ENCODE measurements around the gene OR2S2.
"Not testable (repeated sequence)": the region's sequence is repeated elsewhere in the genome, so short reads cannot be mapped to it uniquely, and the experiment has no call there.

Gene OR2S2

DNA sequence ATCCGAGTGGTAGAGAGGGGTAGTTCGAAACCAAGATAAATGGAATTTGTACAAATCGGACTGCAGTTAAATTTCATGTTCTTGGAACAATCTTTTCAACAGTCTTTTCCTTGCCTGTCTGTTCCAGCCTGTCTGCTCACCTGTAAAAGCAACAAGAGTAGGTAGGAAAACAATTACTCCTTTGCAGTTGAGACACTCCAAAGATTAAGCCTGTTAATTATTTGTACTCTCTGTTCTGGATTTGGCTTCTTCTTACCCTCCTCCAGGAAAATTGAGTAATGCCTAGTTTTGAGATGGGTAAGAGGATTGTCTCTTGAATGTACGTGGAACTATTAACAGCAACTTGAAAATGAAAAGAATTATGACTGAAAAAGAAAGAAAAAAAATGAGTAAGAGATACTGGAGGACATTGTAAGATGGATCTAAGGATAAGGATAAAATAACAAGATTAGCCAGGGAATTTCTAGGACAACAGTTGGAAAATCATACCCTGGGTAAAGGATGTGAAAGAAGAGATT lies 24.3 kb downstream of the OR2S2 start:
- DNase-seq (ENCODE audit: low read depth, low spot score): no peak

DNA sequence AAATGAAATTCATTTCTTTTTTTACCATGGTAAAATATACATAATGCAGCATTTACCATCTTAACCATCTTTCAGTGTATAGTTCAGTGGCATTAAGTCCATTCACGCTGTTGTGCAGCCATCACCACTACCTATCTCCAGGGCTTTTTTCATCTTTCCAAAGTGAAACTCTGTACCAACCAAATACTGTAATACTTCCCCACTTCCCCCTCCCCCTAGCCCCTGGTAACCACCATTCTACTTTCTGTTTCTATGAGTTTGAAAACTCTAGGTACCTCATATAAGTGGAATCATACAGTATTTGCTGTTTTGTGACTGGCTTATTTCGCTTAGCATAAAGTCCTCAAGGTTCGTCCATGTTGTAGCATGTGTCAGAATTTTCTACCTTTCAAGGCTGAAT lies 25.2 kb downstream of the OR2S2 start:
- DNase-seq (ENCODE audit: low read depth, low spot score): no peak

DNA sequence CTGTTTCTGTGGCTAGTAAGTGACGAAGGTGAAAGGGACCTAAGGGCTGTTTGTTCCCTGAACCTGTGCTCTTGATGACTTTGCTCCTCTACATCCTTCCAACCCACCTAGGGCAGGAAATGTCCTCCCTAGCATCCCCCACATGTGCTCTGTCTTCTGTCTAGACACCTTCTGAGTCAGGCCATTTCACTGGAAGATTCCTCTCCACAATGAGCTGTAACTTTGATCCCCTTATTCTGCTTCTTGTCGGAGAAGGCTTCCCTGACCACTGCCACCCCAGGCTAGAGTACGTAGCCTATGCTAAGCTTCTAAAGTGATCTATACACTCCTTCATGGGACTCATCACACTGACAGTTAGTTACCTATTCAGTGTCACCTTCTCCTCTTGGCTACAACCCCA lies 27.0 kb downstream of the OR2S2 start:
- no peak for DNase-seq (ENCODE audit: low read depth, low spot score)

DNA sequence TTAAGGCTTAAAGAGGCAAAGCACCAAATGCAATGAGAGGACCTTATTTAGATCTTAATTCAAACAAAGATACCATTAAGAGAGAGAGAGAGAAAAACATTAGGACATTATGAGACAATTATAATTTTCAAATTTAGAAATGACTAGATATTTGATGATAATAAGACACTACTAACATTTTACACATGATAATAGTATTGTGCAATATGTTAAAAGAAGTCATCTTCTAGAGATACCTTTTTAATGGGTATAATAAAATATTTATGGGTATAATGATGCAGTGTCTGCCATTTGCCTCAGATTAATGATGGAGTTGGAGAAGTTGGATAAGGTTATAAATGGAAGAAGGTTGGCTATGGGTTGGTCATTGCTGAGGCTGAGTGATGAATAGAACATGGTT lies 27.4 kb downstream of the OR2S2 start:
- DNase-seq (ENCODE audit: low read depth, low spot score): no peak

DNA sequence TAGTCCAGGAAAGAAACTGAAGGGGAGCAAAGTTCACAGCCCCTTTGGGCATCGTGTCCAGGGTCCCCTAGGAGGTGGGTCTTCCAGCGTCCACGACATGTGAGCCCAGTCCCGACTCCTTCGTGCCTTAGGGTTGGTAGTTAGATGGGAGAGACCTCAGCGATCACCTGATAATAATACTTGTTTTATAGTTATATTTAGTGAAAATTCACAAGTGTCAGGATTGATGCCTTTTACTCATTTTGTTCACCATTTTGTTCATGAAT lies 28.6 kb downstream of the OR2S2 start:
- no peak for DNase-seq (ENCODE audit: low read depth, low spot score)

DNA sequence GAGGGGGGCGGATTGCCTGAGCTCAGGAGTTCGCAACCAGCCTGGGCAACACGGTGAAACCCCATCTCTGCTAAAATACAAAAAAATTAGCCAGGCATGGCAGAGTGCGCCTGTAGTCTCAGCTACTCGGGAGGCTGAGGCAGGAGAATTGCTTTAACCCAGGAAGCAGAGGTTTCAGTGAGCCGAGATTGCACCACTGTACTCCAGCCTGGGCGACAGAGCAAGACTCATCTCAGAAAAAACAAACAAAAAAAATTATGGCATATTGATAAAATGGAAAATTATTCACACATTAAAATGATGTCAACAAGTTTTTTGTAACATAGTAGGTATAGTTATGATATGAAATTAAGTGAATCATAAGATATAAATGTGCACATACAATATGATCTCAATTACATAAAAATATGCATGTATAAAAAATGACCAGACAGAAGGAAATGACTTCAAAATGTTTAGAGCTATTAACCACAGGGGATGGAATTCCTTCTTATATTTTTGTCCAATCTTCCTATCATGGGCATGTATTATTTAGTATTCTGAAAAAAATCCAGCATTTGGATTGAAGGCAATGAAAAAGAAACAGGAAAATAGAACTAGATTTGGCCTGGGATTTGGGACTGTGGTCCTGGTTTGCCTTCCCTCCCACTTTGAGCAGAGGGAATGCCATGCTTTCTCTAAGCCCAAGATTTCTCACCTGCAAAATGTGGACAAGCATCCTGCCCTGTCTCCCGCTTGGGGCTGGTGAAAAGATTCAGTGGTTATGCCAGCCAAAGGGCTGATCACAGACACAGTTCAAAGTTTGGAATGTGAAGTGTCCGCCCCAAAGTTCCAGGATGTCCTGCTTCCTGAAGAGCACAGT lies 29.1 kb downstream of the OR2S2 start:
- no peak for DNase-seq (ENCODE audit: low read depth, low spot score)

DNA sequence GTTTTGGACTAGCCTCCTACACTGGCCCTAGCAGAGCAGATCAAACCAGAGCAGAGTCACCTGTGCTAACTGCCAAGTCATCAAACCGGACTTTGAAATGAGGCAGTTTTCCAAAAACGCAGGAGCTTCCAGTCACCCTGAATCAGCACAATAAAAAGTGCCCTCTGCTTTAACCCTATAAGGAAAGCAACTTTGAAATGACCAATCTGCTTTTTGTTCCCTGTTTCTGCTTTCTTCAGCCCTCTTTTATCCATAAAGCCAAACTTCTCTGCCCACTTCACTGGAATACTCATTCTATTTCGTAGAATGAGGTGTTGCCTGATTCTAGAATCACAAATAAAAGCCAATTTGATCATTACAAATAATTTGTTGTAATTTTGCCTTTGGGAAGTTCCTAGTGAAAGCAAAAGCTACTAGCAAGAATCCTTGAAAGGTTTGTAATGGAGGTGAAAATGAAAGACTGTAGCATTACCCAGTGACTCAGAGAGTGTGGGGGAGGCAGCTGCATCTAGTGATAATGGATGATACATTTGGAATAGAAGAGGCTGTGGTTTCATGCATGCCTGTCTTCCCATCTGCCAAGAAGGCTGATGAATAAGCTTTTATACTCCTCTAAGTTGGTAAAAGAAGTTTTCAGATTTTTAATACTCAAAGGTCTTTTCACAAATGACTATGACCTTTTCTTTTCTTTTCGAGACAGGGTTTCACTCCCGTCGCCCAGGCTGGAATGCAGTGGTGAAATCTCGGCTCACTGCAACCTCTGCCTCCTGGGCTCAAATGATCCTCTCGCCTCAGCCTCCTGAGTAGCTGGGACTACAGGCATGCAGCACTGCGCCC lies 33.8 kb downstream of the OR2S2 start:
- no peak for DNase-seq (ENCODE audit: low read depth, low spot score)

DNA sequence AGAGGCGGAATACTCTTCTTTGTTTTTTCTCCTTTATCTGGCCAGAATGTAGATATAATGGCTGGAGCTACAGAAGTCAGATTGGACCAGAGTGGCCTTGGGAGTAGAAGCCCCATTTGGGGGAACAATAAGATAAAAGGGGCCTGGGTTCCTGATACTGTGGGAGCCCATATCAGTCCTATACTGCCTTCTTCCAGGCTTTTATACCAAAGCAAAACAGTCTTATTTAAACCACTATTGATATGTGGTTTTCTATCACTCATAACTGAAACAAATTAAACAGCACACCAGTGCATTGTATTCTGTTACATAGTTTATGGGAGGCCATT lies 34.4 kb downstream of the OR2S2 start:
- no peak for DNase-seq (ENCODE audit: low read depth, low spot score)

DNA sequence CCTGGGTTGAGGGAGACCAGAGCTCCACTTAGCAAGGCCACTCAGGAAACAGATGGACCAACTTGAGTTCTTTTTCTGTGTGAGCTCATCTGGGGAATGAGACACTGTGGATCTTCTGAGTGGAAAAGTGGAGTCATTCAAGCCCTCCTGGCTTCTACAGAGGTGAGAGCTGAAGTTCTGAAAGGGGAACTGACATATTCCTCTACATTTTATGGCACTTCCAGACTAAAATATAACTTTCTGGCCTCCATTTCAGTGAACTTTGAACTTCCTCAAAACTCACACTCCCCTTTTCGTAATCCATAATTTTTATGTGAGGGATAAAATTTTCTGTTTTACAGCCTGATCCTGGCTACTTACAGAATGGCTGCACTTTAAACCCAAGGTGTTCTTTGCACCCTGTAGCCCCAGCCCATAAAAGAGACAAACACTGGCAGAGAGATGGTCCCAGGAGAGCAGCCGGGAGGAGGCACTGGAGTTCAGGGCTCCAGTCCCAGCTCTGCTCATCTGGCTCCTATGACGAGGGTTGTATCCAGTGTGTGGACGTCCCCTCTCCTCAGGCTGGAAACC lies 37.8 kb downstream of the OR2S2 start:
- no peak for DNase-seq (ENCODE audit: low read depth, low spot score)

DNA sequence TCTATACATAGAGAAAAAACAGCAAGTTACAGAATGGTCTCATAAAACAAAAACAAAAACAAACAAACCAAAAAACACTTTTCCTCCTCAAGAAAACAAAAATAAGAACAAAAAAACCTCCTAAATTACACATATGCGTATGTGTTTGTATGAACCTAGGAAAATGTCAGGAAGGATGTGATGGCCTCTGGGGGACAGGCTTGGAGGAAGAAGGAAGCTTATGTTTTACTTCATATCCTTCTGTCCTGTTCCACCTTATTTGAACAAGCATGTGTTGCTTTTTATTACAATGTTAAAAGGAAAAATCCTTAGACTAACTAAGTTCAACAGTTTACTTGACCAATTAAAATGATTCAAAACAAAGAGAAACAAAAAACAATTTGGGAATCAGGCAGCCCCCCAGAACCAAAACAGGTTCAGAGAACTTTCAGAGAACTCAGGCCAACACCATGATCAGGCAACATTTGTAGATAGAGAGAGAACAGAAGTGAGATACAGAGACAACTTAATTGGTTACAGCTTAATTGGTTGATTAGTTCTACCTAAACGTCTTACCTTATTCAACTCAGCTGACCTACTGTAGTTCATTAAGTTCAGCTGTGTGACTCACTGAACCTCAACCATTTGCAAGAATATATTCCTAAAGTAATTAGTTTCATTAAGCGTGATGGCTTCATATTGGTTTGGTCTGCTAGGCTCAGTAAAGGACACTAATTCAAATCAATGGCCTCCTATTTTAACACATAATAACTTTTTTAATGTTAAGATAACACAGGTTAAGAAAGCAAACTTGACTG lies 38.5 kb downstream of the OR2S2 start:
- DNase-seq (ENCODE audit: low read depth, low spot score): no peak

DNA sequence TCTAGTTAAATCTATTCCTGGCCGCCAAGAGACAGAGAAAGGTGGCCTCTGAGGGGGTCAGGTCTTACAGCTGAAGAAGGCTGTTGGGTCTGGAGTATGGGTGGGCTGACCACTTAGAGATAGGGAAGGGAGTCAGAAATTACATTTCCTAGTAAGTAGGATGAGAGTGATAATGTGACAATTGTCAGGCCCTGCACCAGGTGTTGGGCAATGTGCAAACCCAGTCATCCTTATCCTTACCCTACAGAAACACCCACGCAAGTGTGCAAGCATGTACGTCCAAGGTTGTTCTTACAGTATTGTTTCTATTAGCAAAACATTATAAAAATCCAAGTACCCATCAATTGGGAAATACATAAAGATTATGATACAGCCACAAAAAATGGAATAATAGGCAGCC lies 39.2 kb downstream of the OR2S2 start:
- DNase-seq (ENCODE audit: low read depth, low spot score): no peak

DNA sequence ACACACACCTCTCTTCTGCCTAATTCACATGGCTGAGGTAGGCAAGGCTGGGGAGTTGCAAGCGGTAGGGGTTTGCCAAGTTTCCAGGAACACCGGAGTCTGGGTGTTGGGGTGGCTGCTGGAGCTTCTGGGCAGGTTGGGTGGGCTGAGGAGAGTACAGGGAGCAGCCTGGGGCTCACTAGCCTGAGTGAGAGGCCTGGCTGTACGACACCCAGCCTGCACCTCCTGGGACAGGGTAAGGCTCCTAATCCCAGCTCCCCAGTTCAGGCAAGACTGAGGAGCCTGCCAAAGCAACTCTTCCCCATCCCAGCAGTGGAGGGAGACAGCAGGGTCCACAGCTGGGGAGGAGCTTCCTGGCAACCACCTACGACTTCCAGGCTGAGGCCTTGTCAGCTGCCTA lies 40.7 kb downstream of the OR2S2 start:
- DNase-seq (ENCODE audit: low read depth, low spot score): no peak

DNA sequence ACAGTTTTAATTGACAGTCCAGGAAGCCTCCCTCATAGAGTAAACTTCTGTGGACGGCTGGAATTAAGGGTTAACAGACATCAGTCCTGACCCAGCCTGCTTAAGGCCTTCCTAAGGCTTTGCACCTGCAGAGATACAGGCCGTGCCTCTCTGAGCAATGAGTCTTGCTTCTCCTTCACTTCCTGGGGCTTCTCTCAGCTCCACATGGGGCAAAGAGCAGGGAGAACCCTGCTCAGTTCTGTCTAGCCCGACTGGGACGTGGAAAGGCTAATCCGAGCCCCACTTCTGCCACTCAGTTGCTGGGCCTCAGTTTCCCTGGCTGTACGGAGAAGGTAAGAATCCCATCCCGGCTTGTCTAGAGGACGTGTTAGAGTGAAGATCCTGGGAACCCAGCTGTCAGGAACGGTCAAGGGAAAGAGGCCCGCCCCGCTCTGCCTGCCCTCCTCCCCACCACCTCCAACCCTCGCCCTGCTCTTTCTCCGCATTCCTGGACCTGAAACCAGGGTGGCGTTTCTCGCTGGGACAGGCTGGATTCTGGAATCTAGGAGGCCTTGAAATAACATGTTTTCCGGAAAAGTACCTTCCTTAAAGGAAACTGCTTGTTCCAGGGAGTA lies 42.2 kb downstream of the OR2S2 start:
- no peak for DNase-seq (ENCODE audit: low read depth, low spot score)

DNA sequence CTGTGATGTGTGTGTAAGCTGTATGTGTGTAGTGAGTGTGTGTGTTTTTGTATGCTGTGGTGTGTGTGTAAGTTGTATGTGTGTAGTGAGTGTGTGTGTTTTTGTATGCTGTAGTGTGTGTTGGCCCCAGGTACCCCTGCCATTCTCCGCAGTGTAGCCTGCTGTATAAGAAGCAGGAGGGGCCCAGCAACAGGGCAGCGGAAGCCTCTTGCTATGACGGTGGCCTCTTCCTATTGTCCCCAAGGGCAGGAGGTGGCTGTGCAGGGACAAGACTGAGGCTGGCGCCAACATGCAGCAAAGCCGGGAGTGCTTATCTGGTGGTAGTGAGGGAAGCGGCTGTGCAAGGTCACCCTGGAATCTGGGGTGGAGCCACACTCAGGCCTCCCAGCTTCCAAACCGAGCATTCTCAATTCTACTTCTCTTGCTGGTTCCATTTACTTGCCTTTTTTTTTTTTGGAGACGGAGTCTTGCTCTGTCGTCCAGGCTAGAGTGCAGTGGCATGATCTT lies 43.6 kb downstream of the OR2S2 start:
- DNase-seq (ENCODE audit: low read depth, low spot score): no peak

DNA sequence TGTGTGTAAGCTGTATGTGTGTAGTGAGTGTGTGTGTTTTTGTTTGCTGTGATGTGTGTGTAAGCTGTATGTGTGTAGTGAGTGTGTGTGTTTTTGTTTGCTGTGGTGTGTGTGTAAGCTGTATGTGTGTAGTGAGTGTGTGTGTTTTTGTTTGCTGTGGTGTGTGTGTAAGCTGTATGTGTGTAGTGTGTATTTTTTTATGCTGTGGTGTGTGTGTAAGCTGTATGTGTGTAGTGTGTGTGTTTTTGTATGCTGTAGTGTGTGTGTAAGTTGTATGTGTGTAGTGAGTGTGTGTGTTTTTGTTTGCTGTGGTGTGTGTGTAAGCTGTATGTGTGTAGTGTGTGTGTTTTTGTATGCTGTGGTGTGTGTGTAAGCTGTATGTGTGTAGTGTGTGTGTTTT lies 44.5 kb downstream of the OR2S2 start:
- DNase-seq (ENCODE audit: low read depth, low spot score): not testable (repeated sequence)

DNA sequence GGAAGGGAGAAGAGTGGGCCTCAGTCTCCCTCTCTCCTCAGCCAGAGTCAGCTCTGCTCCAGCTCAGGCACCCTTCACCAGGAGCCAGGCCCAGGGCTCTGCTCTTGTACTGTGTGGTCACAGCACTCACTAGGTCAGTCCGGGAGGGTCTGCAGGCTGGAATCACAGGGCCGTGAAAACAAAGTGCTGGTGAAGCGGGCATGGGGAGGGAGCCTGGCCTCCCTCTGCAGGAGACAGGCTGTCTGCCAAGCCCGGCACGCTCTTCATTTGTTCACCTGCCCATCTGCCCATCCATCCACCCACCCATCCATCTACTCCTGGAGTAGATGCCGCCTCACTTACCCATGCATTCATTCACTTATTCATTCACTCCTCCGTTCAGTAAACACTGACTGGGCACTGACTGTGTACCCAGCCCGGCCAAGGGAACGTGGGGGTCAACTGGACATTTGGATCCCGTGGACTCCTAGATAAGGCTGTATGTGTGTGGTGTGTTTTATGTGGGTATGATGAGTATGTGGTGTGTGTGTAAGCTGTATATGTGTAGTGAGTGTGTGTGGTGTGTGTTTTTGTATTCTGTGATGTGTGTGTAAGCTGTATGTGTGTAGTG lies 45.1 kb downstream of the OR2S2 start:
- no peak for DNase-seq (ENCODE audit: low read depth, low spot score)

DNA sequence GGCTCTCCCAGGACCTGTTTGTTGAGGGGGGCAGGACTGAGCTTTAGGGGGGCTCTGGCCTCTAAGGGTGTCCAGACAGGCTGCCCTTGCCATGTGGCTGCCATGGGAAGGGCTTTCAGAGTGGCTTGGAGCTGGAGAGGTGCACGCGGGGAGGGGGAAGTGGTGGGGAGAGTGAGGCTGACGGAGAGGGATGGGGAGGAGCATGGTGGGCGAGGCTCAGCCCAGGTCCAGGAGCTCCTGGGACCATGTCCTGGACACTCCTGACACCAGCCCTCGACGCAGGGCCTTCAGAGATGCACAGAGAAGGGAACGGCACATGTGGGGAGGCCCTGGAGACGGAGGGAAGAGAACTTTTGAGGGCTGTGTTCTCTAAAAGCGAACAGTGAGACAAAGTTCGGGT lies 46.3 kb downstream of the OR2S2 start:
- DNase-seq (ENCODE audit: low read depth, low spot score): no peak

DNA sequence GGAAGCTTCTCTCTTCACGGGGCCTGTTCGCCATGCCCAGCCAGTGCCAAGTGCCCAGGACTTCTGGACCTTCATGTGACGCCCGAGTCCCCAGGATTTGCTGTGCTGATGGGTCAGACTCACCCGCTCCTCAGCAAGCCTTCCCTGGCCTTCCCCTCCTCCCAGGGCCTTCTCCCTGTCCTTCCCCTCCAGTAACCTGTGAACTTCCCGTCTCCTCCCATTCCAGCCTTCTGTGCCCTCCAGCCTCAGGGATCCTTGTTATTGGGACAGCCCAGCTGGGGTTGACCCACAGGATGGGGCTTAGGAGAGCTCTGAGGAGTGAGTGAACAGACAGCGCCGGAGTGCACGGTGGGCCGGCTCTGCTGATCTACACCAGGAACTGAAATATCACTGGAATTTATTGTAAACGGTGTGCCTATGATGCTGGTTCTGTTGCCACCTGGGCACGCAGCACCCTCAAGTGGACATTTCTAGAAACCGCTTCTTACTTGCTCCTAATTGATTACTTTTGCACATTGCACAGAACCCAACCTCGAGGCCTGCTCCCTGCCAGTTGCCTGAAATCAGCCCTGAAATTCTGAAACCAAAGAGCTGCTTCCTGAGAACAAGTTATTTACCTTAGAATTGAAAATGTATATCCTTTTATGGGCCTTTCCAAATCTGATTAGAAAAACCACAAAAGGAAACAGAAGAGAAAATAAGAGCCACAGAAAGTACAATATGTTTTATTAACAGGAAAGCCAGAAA lies 47.2 kb downstream of the OR2S2 start:
- no peak for DNase-seq (ENCODE audit: low read depth, low spot score)

DNA sequence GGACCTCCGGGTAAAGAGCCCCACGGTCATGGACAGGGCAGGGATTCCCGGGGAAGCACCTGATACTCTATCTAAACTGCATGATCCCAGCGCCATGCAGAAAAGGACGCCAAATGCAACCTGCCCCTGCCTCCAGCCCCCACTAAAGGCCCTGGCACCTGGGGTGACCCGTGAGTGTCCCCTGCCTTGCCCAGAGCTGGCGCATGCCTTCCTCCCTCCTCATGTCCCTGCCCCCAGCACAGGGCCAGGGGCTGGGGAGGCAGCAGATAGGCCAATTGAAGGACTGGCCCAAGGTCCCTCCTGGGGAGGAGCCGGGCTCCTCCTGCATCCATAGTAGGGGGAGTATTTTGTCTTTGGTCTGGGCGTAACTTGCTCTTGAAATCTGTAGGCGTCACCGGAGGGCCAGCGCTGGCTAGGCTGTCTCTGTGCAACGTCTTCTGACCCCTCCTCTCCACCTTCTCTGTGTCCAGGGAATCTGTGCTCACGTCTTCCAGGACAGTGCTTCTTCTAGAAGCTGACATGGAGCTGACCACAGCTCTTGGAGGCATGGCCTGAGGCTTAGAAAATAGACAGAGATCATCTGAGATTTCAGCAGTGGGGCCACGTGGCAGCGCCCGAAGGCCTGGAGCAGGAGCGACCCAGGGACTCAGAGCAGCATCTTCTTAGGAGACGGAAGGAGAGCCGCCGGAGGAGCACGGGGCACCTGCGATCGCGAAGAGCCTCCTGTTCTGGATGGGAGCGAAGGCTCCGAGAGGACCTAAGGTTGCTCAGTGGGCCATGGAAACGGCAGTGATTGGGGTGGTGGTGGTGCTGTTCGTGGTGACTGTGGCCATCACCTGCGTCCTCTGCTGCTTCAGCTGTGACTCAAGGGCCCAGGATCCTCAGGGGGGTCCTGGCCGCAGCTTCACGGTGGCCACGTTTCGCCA lies 48.0 kb downstream of the OR2S2 start:
- no peak for DNase-seq (ENCODE audit: low read depth, low spot score)
